ENCODE data around the gene ALPP.
"Not testable (repeated sequence)": the region's sequence is repeated elsewhere in the genome, so short reads cannot be mapped to it uniquely, and the experiment has no call there.

The ALPP gene

DNA sequence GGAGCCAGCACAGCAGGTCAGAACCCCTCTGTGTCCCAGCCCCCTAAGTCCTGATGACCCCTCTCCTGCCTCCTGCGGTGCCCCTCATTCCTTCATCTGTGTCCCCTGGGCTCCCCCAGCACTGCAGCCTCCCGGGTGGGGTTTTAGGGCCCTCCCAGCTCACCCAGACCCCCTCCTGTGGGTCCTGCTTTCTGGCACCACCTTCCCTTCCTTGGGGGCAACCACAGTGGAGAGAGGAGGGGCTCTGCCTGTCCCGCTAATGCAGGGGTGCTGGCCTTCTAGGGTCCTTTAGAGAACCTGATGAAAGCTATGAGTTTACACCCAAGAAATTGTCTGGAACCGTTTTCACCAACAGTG lies 42.7 kb upstream of the ALPP start:
- Histone ChIP-seq H3K4me2 (no peak overlapping the region), H3K27me3 (no peaks in the 10 kb centered on the region), H4K20me1 (no peaks in the 10 kb centered on the region), H3K4me1 (peaks cover 29% of the 10 kb centered on the region), H3K9ac (no peak overlapping the region), H3K36me3 (peaks cover 27% of the 10 kb centered on the region; the same call in 1 of the 2 replicates), H3K27ac (0 out of 2 replicates have a peak overlapping the region, but pooled peaks have one; percentile 42), H3K9me3 (no peaks in the 10 kb centered on the region), H3K4me3 (no peak overlapping the region)
- TF ChIP-seq Cebpa-rat (IDR thresholded peaks at IDR 0.05), result no peak

DNA sequence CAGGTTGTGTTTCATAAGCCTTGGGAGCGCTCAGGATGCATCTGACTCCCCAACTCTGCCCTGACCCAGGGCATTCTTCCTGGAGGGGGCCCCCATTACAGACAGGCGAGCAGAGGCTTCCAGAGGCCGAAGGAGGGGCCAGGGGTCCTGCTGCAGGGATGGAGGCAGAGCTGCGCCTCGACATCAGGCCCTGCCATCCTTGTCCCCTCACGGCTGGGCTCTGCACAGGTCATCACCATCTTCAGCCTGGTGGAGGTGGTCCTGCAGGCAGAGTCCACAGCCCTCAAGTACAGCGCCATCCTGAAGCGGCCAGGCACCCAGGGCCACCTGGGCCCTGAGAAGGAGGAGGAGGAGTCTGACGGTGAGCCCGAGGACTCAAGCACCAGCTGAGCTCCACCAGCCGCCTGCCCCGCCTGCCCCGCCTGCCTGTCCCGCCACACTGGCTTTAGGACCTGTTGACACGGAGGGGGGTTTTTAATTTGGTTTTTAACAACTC lies 42.3 kb upstream of the ALPP start:
- Histone ChIP-seq H3K9ac (peak overlapping the region; percentile 11; the same call in 1 of the 2 replicates), H3K36me3 (peaks cover 27% of the 10 kb centered on the region; the same call in 1 of the 2 replicates), H3K9me3 (no peaks in the 10 kb centered on the region), H3K4me1 (peaks cover 25% of the 10 kb centered on the region), H4K20me1 (no peaks in the 10 kb centered on the region), H3K4me3 (no peak overlapping the region), H3K4me2 (peak overlapping the region; percentile 22), H3K27ac (peak overlapping the region; percentile 42; the same call in 1 of the 2 replicates), H3K27me3 (no peaks in the 10 kb centered on the region)
- no peak for TF ChIP-seq Cebpa-rat (IDR thresholded peaks at IDR 0.05)

DNA sequence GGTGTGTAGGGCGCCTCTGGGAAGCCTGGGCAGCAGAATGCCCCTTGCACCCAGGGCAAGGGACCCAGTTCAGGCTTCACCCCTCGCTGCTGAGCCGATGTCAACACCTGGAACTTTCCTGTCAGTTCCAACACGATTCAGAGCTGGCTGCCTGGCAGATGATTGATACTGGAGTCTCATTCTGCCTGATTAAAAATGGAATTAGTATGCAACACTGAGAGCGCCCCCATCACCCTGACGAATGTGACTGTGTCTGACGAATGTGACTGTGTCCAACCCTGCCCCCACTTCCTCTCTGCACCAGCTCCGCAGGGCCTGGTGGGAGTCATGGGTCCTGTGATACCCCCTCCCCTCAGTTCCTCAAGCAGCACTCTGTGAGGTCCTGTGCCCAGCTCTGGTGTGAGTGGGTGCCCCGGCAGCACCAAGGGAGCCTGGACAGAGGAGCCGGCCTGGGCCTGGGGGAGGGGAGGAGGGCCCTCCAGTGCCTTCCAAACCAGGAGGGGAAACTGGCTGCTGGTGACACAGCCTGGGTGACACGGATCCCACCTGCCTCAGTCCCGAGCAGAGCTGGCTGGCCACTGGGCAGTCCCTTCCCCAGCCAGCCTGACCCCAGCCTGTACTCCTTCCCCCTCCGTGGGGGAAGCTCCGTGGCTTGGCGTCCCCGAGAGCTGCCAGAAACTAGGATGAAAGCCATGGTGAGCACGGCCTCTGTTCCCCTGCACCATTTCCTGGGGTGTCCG lies 41.4 kb upstream of the ALPP start:
- no peak overlapping the region for H3K4me3 ChIP-seq
- TF ChIP-seq Cebpa-rat (IDR thresholded peaks at IDR 0.05), result no peak
- H3K27me3 ChIP-seq, result no peaks in the 10 kb centered on the region
- peak overlapping the region; percentile 11; the same call in 1 of the 2 replicates for H3K9ac ChIP-seq
- no peaks in the 10 kb centered on the region for H3K9me3 ChIP-seq
- H4K20me1 ChIP-seq, result no peaks in the 10 kb centered on the region
- peaks cover 24% of the 10 kb centered on the region for H3K4me1 ChIP-seq
- peaks cover 27% of the 10 kb centered on the region; the same call in 1 of the 2 replicates for H3K36me3 ChIP-seq
- peak overlapping the region; percentile 22 for H3K4me2 ChIP-seq
- H3K27ac ChIP-seq, result peak overlapping the region; percentile 42; the same call in 1 of the 2 replicates

DNA sequence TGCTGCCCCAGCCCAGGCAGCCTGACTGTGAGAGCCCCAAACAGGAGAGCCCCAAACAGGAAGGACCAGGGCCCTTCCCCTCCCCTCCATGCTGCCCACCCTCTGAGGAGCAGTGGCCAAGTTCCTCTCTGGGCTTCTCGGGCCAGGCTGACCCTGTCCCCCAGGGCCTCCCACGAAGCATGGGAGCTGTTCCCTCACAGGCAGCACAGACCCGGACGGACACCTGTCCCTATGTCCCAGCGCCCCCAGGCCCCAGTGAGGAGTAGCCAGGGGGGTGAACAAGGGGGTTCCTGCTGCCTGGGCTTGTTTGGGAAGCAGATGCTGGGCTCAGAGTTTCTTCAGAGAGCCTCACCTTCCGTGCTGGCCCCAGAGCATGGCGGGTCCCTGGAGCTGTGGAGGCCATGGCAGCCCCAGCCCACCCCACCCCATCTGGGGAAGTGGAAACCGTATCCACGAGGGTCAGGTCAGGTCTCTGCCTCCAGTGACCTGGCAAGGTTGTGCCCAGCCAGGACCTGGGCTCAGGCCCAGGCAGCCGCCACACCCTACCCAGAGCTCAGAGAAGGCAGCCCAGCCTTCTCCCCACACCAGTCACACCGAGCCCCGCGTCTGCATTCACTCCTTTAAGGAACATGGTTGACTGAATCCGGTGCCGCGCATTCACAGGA lies 40.3 kb upstream of the ALPP start:
- peaks cover 27% of the 10 kb centered on the region; the same call in 1 of the 2 replicates for H3K36me3 ChIP-seq
- not testable (repeated sequence) for H4K20me1 ChIP-seq, H3K27ac ChIP-seq, H3K9me3 ChIP-seq, H3K4me3 ChIP-seq, H3K4me2 ChIP-seq, H3K27me3 ChIP-seq, H3K9ac ChIP-seq
- H3K4me1 ChIP-seq, result peaks cover 17% of the 10 kb centered on the region

DNA sequence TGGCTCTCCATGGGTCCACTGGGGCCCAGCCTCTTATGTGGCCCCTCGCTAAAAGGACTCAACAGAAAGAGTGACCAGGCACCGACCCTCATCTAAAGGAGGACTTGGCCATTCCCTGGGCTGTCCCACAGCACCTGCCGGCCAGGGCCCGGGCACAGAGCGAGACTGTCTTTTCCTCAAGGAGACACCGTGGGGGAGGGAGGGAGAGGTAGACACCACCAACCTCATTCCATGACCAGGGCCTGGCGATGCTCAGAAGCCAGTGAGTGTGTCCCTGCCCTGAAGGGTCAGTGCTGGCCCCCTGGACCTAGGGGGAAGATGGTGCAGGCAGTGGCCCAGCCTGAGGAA lies 39.8 kb upstream of the ALPP start:
- no peaks in the 10 kb centered on the region for H3K9me3 ChIP-seq
- TF ChIP-seq Cebpa-rat (IDR thresholded peaks at IDR 0.05), result no peak

DNA sequence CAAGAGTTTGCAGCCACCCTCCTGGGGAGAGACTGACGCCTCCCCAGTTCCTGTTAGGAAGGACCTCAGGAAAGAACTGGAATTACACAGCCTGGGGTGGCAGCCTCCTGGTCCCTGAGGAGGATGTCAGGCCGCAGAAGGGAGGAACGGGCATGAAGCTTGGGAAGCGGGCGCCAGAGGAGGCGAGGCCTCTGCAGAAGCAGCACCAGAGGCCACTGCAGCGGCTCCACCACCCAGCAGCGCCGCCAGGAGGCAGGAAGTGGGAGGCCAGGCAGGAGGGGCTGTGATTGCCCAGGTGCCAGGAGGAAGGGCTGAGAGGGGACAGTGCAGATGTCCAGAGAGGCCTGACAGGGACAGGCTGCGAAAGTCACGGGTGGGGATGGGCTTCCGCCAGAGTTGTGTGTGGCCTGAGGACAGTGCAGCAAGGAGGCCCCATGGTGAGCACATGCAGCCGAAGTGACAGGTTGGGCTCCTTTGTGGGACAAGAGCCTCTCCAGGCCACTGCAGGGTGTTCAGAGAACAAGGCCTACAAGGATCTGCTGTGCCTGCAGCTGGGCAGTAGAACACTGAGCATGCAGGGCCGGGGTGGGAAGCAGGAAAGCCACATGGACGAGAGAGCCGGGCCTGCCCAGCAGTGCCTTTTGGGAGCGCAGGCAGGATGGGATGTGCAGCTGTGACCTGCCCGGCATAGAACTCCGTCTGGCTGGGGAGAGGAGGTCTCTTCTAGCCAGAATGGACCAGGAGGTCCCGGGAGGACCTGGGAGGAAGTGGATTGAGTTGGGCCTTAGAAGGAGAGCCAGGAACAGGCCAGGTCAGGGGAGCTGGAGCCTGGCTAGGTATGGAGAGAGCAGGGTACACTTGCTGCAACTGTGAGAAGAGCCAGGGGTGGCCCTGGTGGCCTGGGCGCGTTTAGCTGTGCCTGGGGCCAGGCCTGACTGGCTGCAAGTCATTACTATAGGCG lies 39.1 kb upstream of the ALPP start:
- peaks cover 19% of the 10 kb centered on the region; the same call in 1 of the 2 replicates for H3K36me3 ChIP-seq
- no peaks in the 10 kb centered on the region for H3K9me3 ChIP-seq
- no peak overlapping the region for H3K4me3 ChIP-seq
- no peak overlapping the region for H3K27ac ChIP-seq
- H3K27me3 ChIP-seq, result no peaks in the 10 kb centered on the region
- H4K20me1 ChIP-seq, result no peaks in the 10 kb centered on the region
- H3K4me1 ChIP-seq, result peaks cover 17% of the 10 kb centered on the region
- no peak overlapping the region for H3K4me2 ChIP-seq
- no peak for TF ChIP-seq Cebpa-rat (IDR thresholded peaks at IDR 0.05)
- no peak overlapping the region for H3K9ac ChIP-seq

More for the DNA sequence above, 39.8 kb upstream of the ALPP start:
- H3K36me3 ChIP-seq, result peaks cover 25% of the 10 kb centered on the region; the same call in 1 of the 2 replicates
- H3K4me2 ChIP-seq, result no peak overlapping the region
- no peaks in the 10 kb centered on the region for H4K20me1 ChIP-seq
- no peak overlapping the region for H3K4me3 ChIP-seq
- peaks cover 17% of the 10 kb centered on the region for H3K4me1 ChIP-seq
- no peak overlapping the region for H3K9ac ChIP-seq
- no peak overlapping the region for H3K27ac ChIP-seq
- H3K27me3 ChIP-seq, result no peaks in the 10 kb centered on the region

DNA sequence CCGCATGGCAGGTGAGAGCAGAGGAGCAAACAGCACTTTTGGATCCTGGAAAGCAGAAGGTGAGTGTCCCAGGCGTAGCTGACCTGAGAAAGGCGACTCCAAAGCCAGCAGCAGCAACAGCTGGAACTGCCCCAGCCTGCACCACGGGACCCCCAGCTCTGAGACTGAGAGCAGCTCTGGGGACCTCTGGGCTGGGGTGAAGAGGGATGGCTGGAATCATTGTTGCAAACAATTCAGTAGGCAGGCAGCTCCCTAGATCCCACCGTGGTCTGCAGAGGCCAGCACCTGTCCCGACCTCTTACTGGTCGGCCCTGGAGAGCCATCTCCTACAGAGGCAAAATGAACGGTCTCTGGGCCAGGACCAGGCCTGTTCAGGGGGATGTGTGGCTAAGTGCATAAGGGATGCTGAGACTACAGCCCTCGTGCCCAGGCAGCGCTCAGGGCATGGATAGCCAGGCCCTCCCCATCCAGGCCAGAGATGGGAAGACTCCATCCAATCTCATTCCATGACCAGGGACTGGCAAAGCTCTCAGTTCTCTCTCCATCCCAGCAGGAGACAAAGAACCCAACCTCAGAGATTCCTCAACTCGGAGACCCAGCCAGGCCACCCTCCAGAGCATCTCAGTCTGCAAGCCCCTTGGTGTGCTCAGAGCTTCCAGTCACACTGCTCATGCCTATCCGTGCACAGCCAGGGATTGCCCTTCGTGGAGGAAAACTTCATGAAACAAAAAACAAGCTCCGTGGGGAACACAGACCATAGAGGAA lies 38.2 kb upstream of the ALPP start:
- TF ChIP-seq Cebpa-rat (IDR thresholded peaks at IDR 0.05), result no peak
- Histone ChIP-seq H3K27me3 (no peaks in the 10 kb centered on the region), H3K9ac (no peak overlapping the region), H3K4me3 (no peak overlapping the region), H4K20me1 (no peaks in the 10 kb centered on the region), H3K4me2 (no peak overlapping the region), H3K36me3 (peaks cover 15% of the 10 kb centered on the region; the same call in 1 of the 2 replicates), H3K9me3 (no peaks in the 10 kb centered on the region), H3K4me1 (peaks cover 17% of the 10 kb centered on the region), H3K27ac (no peak overlapping the region)

DNA sequence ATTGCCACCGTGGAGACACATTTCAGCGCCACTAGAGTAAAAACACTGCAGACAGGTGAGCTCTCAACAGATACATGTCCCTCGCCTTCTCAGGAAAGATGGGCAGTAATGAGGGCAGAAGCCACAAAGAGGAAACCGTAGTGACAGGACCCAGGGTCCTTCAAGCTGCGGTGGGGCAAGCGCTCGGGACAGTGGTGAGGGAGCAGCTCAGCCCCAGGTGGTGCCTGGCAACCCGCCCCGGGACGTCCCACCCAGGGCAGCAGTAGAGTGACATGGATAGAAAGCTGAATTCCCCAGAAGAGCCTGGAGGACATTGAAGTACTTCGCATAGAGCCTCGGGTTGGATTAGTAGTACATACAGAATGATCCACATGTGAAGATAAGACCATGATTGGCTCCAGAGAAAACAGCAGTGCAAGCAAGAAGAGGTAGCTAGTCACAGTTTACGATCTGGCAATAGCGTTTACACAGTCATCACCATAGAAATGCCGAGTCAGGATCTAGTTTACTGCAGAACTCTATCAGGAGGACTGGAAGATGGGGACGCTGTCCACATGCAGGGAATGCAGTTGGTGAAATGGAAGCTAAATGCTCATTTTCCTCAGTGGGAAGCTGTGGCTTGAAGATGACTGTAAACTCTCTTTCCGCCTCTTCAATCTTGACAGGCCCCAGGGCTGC lies 37.4 kb upstream of the ALPP start:
- Histone ChIP-seq H3K27ac (no peak overlapping the region), H4K20me1 (no peaks in the 10 kb centered on the region), H3K4me3 (no peak overlapping the region), H3K36me3 (peaks cover 7% of the 10 kb centered on the region; the same call in 1 of the 2 replicates), H3K9ac (no peak overlapping the region; the same call in 1 of the 2 replicates), H3K27me3 (no peaks in the 10 kb centered on the region), H3K4me1 (peaks cover 12% of the 10 kb centered on the region), H3K9me3 (no peaks in the 10 kb centered on the region), H3K4me2 (no peak overlapping the region)
- TF ChIP-seq Cebpa-rat (IDR thresholded peaks at IDR 0.05), result no peak
